Frontal cortex (tissue), 4 donors: Measurements from ENCODE around the gene DNAJB8. TPM values are rescaled to one million over a fixed set of nuclear protein-coding genes. Genes with fewer than 3 reads are reported as not detected.

ENCODE experiments used
- DNase-seq, 2 donors: peaks; one replicate each; pipeline ENCODE4 v3.0.0; 2012; ENCODE audit warnings: low spot score in 2 of 2
- FAIRE-seq: peaks from 2 replicates; lab custom pipeline; 2012; peaks lifted over from hg19 to GRCh38; lab: Jason Lieb, UNC
- total RNA-seq: library from RNA; depleted of rRNA; stranded (reverse); fragments of >200 nt; gene quantifications from one replicate; pipeline ENCODE4 v1.2.3, GENCODE V29; 2014
- donor health status: control.
- donor health status: control.
- donor health status: control.

The DNAJB8 gene
- total RNA-seq, 1 donor from 2014 or later, result not detected

- FAIRE-seq (no peak), DNase-seq (no peak)
Measured at GRCh38 chr3:128495435-128495970, 28.8 kb upstream of the DNAJB8 start.

GRCh38 chr3:128494367-128494650, 27.6 kb upstream of the DNAJB8 start:
- FAIRE-seq, result no peak
- DNase-seq, result no peak

- DNase-seq (no peak), FAIRE-seq (no peak)
Measured at GRCh38 chr3:128493570-128494366, 27.1 kb upstream of the DNAJB8 start.

- FAIRE-seq (no peak), DNase-seq (no peak)
Measured at GRCh38 chr3:128492671-128493569, 26.2 kb upstream of the DNAJB8 start, which contains the start of gene GATA2. Gene GATA2 (minus strand): TSS chr3:128493201. CDS start chr3:128487031, 6,170 bp downstream.

DNA sequence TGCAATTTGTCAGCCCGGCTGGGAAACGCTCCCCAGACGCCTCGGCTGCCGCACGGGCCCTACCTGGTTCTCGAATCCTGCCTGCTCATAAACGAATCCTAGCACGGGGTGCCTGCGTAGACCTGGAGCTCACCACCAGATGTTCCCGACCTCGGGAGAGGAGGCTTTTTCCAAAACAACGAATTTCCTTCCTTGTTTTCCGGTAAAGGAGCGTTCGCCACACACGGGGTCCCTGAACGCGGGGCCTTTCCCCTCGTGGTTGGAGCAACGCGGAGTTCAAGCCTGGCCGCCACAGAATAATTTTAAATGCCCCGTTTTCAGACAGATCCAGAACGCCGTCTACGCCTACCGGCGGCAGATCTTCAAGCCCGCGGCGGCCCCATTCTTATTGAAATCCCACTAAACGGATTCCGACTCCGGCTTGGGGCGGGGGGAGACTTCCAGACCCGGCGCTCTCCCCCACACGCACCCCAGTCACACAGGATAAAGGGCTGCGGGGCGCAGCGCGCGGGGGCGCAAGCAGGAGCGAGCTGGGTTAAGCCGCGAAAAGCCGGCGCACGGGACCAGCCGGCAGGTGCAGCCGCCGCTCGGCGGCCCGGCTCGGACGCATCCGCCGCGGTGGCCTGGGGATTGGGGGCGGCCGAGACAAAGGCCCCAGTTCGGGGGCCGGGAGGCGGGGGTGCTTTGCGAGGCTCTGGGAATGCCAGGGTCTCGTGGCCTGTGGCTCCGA, 25.4 kb upstream of the DNAJB8 start:
- no peak for DNase-seq

DNA sequence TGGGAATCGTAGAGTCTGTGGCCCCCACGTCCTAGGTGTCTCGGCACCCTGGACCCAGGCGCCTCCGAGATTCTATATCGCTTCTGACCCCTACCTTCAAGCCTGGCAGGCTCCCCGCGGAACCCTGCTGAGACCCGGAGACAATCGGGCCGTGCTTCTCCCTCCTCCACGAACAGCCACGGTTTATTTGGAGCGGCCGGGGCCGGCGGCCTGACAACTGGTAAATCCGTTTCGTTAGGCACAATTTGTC, 24.9 kb upstream of the DNAJB8 start:
- DNase-seq (no peak), FAIRE-seq (no peak)

More for the DNA sequence above, 25.4 kb upstream of the DNAJB8 start:
- no peak for FAIRE-seq

- no peak for FAIRE-seq
- no peak for DNase-seq
Measured at GRCh38 chr3:128490915-128491690, 24.4 kb upstream of the DNAJB8 start.

DNA sequence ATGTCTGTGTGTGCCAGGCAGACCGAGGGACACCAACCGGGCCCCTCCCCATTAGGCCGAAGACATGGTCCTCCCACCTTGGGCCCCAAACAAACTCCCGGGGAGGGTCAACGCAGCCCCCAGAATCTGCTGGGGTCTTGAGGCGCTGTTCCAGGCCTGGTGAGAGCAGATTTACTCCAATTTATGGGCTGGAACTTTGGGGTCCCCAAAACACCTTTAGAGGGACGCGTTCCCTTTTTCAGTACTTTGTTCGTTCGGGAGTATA, 23.9 kb upstream of the DNAJB8 start:
- FAIRE-seq (no peak), DNase-seq (no peak)

GRCh38 chr3:128489927-128490649, 23.4 kb upstream of the DNAJB8 start:
- FAIRE-seq (no peak), DNase-seq (no peak)

- no peak for DNase-seq
- FAIRE-seq, result no peak
Measured at GRCh38 chr3:128489674-128489926, 22.9 kb upstream of the DNAJB8 start.

DNA sequence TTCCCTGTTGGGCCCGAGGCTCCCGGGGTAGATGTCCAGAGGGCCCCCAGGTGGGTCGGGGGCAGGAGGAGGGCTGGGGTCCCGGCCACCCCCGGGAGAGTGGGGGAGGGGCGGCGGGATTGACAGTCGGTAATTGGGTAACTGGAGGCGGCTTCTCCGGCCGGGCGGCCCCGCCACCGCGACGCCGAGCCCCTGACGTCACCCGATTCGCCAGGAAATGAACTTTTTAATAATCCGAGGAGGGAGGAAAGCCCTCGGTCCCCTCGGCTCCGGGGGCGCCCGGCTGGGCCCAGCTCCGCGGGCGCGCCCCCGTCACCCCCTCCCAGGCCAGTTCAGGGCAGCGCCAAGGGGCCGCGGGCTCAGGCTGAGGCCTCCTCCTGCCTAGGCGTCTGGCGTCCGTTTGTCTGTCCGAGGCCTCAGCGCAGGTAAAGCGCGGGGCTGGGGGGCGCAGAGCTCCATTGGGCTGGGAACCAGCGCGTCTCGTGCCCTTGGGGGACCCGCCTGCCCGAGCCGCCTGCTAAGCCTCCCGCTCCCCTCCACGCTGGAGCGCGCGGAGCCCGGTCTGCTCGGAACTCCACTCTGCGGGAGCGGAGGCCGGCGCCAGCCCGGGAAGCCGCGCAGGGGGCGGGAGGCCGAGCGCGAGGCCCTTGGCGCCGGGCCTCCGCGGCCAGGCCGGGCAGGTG, 22.4 kb upstream of the DNAJB8 start:
- no peak for FAIRE-seq
- peak in 1 of 2 donors; percentile 66 for DNase-seq

DNA sequence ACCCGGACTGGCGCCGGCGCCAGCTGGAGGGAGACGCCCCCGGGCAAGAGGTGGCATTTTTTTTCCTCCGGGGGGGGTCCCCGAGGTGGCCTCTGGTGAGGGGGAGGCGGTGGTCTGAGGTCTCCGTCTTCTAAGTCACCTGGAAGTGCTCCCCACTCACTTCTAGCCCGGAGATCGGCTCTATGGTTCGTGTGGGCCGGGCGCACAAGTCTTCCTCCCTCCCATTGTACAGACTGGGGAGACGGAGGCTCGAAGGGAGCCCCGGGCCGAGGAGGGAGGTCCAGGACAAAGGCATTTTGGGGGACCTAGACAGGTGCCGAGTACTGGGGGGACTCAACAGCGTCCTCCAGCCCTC, 21.9 kb upstream of the DNAJB8 start:
- DNase-seq (no peak), FAIRE-seq (no peak)

DNA sequence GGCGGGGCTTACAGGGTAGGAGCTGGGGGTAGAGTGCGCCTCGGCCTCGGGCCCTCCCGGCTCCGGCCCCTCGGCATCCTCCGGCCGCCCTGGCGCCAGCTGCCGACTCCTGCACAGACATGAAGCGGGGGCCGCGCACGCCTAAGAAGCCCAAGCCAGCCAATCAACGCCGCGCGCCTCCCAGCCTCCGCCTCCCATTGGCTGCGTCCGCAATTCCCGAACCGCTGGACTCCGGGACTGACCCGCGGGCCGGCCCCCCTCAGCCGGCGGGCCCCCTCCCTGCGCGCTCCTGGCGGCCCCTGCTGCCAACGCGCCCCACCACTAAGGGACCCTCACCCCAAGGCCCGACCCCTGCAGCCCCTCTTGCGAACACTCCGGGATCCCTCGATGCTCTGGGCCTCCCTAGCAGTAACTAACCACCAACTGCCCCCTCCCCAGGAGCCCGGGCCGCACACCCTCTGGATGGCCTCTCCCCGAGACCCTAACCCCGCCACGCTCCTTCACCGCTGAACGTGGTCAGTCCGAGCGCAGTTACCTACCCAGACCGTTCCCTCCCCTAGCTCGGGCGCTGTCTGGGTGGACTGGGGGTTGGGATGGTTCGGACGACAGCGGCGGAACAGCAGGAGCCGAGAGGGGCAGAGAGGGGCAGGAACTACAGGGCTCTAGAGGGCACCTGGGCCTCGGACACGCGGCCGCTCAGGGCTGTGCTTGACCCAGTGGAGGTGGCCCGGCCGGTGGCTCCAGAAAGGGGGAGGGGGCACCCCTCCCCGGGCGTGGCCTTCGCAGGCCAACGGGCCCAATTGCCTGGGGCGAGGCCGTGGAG, 21.3 kb upstream of the DNAJB8 start:
- FAIRE-seq (no peak), DNase-seq (peak; percentile 81 to 82)

DNA sequence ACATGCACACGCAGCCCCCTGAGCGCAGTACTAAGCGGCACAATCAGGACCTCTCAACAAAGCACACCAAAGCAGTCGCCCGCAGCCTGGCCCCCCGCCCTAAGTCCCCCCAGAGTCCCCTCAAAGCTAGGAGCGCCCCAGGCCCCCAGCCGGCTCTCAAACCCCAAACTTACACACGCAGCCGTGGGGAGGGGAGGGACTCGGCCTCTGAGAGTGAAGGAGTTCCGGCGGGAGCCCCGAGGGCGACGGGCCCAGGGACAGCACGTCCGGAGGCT, 20.8 kb upstream of the DNAJB8 start:
- DNase-seq (no peak), FAIRE-seq (no peak)

DNA sequence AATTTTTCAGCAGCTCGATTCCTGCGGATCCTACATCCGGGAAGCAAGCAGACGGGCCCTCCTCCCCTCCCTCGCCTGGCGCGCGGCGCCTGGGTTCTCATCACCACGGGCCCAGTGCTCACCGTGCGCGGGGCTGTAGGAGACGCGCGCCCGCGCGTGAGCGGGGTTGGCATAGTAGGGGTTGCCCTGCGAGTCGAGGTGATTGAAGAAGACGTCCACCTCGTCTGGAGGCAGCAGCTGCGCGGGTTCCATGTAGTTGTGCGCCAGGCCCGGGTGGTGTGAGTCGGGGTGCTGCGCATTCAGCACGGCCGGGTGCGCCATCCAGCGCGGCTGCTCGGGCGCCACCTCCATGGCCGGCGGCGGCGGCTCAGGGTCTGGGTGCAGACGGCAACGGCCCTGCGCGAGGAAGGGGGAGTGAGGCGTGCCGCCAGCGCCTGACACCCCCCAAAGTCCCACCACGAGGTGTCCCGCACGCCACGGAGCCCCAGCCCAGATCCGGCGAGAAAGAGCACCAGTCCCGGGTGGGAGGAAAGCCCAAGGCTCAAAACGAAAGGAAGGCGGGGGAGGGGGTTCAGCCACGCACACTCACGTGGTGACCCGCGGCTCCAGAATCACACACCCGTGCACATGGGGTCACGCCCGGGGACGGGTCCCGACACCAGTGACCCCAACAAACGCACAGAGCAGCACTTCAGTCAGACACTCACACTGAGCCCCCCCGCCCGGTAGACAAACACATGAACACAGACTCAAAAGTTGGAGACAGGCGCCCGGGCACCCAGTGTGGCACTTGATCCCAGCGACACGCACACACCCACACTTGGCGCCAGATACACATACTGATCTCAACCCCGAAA, 20.2 kb upstream of the DNAJB8 start:
- no peak for FAIRE-seq
- no peak for DNase-seq

DNA sequence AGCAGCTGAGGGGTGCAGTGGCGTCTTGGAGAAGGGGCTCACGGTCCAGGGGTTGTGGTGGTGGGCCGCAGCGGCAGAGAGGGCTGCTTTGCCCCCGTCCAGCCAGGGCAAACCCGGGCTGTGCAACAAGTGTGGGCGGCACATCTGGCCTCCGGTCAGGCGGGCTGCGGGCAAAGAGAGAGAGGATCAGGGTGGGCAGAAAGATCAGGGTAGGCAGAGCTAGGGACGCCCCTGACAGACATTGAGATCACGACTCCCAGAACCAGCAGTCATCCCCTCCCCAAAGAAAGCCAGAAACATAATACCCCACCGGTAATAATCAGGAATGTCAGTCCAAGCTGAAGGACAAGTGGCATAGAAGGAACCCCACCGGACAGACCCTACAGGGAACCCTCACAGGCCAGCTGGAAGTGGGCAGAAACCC, 19.5 kb upstream of the DNAJB8 start:
- DNase-seq (no peak), FAIRE-seq (no peak)

DNA sequence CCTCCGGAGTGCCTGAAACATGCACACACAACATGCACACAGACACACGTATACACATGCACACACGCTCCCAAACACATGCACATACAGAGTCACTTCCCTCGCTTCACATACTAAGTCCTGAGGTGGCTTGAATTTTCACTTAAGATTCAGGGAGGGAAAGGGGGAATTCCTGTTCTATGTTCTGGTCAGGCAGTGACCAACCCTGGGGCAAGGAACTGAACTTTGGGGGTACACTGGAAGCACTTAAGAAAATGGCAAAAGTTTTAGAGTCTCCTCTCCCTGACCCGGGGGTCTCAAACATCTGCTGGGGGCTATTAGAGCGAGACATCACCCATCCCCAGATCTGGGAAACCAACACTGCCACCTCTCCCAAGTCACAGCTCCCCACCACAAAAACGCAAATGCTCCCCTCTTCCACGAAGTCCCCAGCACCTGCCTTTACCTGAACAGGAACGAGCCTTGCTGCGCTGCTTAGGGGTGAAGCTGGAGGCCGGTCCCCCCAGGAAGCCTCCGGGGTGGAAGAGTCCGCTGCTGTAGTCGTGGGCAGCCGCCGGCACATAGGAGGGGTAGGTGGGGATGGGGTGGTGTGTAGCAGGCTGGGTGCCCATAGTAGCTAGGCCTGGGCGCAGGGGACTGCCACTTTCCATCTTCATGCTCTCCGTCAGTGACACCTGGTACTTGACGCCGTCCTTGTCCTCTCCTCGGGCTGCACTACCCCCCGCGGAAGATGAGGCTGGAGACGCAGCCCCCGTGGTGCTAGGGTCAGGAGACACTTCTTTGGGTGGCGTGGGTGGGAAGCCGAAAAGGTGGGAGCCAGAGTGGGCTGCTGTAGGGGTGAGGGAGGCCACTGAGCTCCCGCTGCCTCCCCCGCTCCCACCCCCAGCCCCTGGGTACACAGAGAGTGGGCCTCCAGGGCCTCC, 18.9 kb upstream of the DNAJB8 start:
- no peak for DNase-seq
- no peak for FAIRE-seq
